SJSA1 (cell line): ENCODE results near the gene C10orf90. TPM values are rescaled to one million over a fixed set of nuclear protein-coding genes. Genes with fewer than 3 reads are reported as not detected.

ENCODE experiments used
- DNase-seq, 2 experiments: peaks; one replicate each; pipeline ENCODE4 v3.0.0-alpha.2; 2015 to 2020; ENCODE audit warnings: low spot score in 2 of 2, low read depth in 1 of 2
- H3K27ac ChIP-seq: fragments of 250-450 bp; sonication (Bioruptor Pico); 2 replicates; pipeline ENCODE4 v1.5.1; 2020; ENCODE audit warnings: mild to moderate bottlenecking, moderate library complexity
- H3K27me3 ChIP-seq: fragments of 250-450 bp; sonication (Bioruptor Pico); replicated peaks from 2 replicates; pipeline ENCODE4 v1.5.1; 2020; ENCODE audit warnings: mild to moderate bottlenecking, moderate library complexity
- H3K36me3 ChIP-seq: fragments of 250-450 bp; sonication (Bioruptor Pico); 2 replicates; pipeline ENCODE4 v1.5.1; 2020; ENCODE audit warnings: mild to moderate bottlenecking
- H3K4me1 ChIP-seq: fragments of 250-450 bp; sonication (Bioruptor Pico); replicated peaks from 2 replicates; pipeline ENCODE4 v1.6.1; 2021; ENCODE audit warnings: mild to moderate bottlenecking
- H3K4me3 ChIP-seq: fragments of 250-450 bp; sonication (Bioruptor Pico); 2 replicates; pipeline ENCODE4 v1.5.1; 2020; ENCODE audit warnings: mild to moderate bottlenecking
- H3K9me3 ChIP-seq: fragments of 250-450 bp; sonication (Bioruptor Pico); replicated peaks from 2 replicates; pipeline ENCODE4 v1.5.1; 2020; ENCODE audit warnings: mild to moderate bottlenecking
- total RNA-seq: library from RNA; depleted of rRNA; stranded (reverse); fragments of >200 nt; shearing (Covaris generic); gene quantifications from 2 replicates; pipeline ENCODE4 v1.2.3, GENCODE V29; 2014; rRNA removed

Gene C10orf90
- total RNA-seq, result not detected in 2 replicates

DNA sequence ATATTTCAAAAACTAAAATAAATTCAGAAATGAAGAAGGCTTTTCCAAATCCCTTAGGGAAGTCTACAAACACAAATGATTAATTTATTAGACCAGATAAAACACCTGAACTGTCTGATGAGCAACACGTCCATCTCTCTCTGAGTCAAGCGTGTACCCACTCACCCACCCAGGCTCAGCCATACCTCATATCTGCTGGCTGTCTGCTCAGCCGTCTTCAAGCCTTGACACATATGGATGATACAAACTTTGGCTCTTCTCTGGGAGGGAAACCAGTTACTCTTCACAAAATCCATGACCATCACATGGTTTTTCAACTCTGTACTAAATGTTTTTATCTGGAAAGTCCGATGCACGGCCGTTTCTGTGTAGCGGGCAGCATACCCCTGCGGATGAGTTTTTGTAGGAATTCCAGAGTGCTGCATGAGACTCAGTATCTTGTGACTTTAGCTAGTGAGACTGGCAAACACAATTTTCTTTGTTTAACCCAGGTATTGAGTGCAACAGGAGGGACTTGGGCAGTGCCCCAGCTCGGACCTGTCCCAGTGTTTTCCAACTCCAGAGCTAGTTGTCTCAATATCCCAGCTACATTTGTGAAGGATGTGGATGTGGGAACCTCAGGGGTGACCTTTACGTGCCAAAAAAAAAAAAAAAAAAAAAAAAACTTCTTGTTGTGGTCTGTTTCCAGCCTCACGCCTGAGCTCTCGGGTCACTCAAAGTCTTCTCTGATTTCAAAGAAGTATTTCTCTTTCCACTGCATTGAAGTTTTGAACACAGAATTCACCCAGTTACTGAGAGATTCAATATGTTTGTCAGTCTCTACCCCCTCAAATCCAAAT is at the start of gene C10orf90:
TSS of gene C10orf90 (minus strand) at position 638 of the 839 bp plus-strand sequence. CDS start at position 425, 213 bp downstream.
- no peak for DNase-seq
- H3K27ac ChIP-seq, result no peak within 1 kb of the TSS
- no peak within 1 kb of the TSS for H3K4me3 ChIP-seq
- no peaks in the 10 kb centered on the region for H3K36me3 ChIP-seq
- H3K4me1 ChIP-seq, result no peaks in the 10 kb centered on the region
- no peaks in the 10 kb centered on the region for H3K27me3 ChIP-seq
- H3K9me3 ChIP-seq, result no peaks in the 10 kb centered on the region

DNA sequence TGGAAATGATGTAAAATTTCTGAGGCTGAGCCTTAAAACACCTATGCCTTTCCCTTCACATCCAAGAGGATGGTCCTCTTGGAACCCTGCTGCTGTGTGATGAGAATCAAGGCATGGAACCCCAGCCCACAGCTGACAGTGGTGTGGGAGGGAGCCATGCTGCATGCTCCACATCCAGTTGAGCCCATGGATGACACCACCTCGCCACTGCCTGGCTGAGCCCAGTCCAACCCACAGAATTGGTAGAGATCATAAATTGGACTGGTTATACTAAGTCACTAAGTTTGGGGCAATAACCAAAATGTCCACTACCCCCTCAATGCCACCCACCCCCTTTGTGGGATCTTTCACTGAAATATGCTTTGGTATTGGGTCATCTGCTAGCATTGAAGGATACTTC is 45.9 kb upstream of the C10orf90 start:
- Histone ChIP-seq H3K27me3 (peaks cover 4% of the 10 kb centered on the region), H3K36me3 (no peaks in the 10 kb centered on the region), H3K4me3 (no peak overlapping the region), H3K4me1 (no peaks in the 10 kb centered on the region), H3K9me3 (no peaks in the 10 kb centered on the region), H3K27ac (no peak overlapping the region)
- DNase-seq, result no peak

DNA sequence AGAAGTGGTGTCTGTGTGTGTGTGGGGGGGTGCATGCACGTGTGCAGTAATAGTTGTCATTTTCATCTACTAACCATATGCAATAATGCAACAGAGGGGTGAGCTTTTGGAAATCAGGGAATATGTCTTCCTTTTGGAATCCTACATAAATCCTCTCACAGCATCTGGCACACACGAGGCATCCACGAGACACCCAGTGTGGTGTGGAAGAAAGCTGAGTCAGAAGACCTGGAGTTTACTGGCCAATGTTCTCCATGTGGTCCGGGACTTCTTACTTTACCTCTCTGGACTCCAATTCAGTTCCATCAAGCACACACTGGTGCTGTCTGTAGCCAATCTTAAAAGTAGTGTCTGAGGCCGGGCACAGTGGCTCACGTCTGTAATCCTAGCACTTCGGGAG is 43.1 kb upstream of the C10orf90 start:
- Histone ChIP-seq H3K27ac (no peak overlapping the region), H3K4me3 (no peak overlapping the region), H3K4me1 (no peaks in the 10 kb centered on the region), H3K27me3 (peaks cover 4% of the 10 kb centered on the region), H3K9me3 (no peaks in the 10 kb centered on the region), H3K36me3 (no peaks in the 10 kb centered on the region)
- DNase-seq, result no peak

DNA sequence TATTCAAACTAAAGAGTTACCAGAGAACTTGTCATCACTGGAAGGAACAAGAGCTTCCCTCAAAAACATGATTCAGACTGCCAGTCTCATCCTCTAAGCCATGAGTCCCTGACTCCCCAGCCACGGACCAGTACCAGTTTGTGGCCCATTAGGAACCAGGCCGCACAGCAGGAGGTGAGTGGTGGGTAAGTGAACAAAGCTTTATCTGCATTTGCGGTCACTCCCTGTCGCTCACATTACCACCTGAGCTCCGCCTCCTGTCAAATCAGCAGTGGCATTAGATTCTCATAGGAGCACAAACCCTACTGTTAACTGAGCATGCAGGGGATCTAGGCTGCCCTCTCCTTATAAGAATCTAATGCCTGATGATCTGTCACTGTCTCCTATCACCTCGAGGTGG is 42.2 kb upstream of the C10orf90 start:
- DNase-seq, result no peak
- H3K27ac ChIP-seq, result no peak overlapping the region

GRCh38 chr10:126705951-126706565 is 35.6 kb upstream of the C10orf90 start:
- no peaks in the 10 kb centered on the region for H3K4me1 ChIP-seq
- no peaks in the 10 kb centered on the region; the same call in 1 of the 2 replicates for H3K27me3 ChIP-seq
- no peak overlapping the region for H3K27ac ChIP-seq
- H3K4me3 ChIP-seq, result no peak overlapping the region
- no peaks in the 10 kb centered on the region for H3K9me3 ChIP-seq
- no peak for DNase-seq
- no peaks in the 10 kb centered on the region for H3K36me3 ChIP-seq

More for the DNA sequence above, 42.2 kb upstream of the C10orf90 start:
- peaks cover 4% of the 10 kb centered on the region for H3K27me3 ChIP-seq
- H3K9me3 ChIP-seq, result no peaks in the 10 kb centered on the region
- H3K4me3 ChIP-seq, result no peak overlapping the region
- H3K36me3 ChIP-seq, result no peaks in the 10 kb centered on the region
- no peaks in the 10 kb centered on the region for H3K4me1 ChIP-seq

GRCh38 chr10:126705131-126705530 is 34.6 kb upstream of the C10orf90 start:
- no peaks in the 10 kb centered on the region for H3K36me3 ChIP-seq
- H3K4me1 ChIP-seq, result no peaks in the 10 kb centered on the region
- no peak overlapping the region for H3K4me3 ChIP-seq
- DNase-seq, result no peak
- no peak overlapping the region for H3K27ac ChIP-seq
- H3K27me3 ChIP-seq, result no peaks in the 10 kb centered on the region; the same call in 1 of the 2 replicates
- H3K9me3 ChIP-seq, result no peaks in the 10 kb centered on the region

DNA sequence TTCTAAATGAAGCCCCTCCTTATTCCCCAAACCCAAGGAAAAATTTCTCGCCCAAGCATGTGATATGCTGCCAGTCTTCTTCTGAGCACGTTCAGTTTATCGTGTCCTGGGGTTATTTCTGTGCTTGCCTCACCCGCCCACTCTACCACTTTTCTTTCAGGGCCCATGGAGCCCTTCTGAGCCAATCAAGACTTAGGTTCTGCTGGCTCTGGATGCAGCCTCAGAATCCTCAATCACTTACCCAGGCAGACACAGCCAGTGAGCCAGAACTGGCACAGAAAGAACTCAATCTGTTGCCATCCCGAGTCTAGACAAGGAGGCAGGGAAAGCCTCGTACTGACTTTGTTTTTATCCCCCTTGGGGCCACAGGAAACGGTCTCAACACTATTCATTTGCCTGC is 34.2 kb upstream of the C10orf90 start:
- Histone ChIP-seq H3K36me3 (no peaks in the 10 kb centered on the region), H3K4me3 (no peak overlapping the region), H3K27me3 (no peaks in the 10 kb centered on the region; the same call in 1 of the 2 replicates), H3K9me3 (no peaks in the 10 kb centered on the region), H3K4me1 (no peaks in the 10 kb centered on the region), H3K27ac (no peak overlapping the region)
- DNase-seq, result no peak

- DNase-seq, result no peak
- Histone ChIP-seq H3K4me1 (no peaks in the 10 kb centered on the region), H3K27ac (no peak overlapping the region)
Measured at GRCh38 chr10:126702181-126702580, 31.7 kb upstream of the C10orf90 start.

DNA sequence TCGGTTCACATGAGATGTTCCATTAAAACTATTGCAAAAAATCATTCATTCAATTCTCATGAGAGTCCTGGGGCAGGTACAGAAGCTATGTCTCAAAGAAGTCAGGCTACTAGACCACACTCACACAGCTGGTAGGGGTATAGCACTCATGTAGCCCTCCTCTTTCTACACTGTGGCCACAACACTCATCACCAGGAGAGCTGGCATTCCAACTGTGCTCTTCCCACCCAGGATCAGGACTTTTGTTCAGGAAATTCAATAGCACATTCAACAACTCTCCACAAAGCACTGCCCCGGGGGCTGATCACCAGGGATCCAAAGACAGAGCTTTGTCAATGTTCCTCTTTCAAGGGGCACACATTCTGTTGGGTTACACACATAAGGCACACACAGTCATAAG is 31.0 kb upstream of the C10orf90 start:
- DNase-seq, result no peak
- no peaks in the 10 kb centered on the region; the same call in 1 of the 2 replicates for H3K27me3 ChIP-seq
- H3K27ac ChIP-seq, result no peak overlapping the region

More at GRCh38 chr10:126702181-126702580, 31.7 kb upstream of the C10orf90 start:
- no peaks in the 10 kb centered on the region for H3K36me3 ChIP-seq
- no peaks in the 10 kb centered on the region; the same call in 1 of the 2 replicates for H3K27me3 ChIP-seq
- no peak overlapping the region for H3K4me3 ChIP-seq
- H3K9me3 ChIP-seq, result no peaks in the 10 kb centered on the region

GRCh38 chr10:126696684-126697083 is 26.2 kb upstream of the C10orf90 start:
- DNase-seq, result no peak
- H3K27ac ChIP-seq, result no peak overlapping the region
- H3K27me3 ChIP-seq, result no peaks in the 10 kb centered on the region
- H3K4me1 ChIP-seq, result no peaks in the 10 kb centered on the region
- H3K36me3 ChIP-seq, result no peaks in the 10 kb centered on the region
- H3K4me3 ChIP-seq, result no peak overlapping the region
- H3K9me3 ChIP-seq, result no peaks in the 10 kb centered on the region

More for the DNA sequence above, 31.0 kb upstream of the C10orf90 start:
- Histone ChIP-seq H3K4me3 (no peak overlapping the region), H3K9me3 (no peaks in the 10 kb centered on the region), H3K4me1 (no peaks in the 10 kb centered on the region), H3K36me3 (no peaks in the 10 kb centered on the region)

GRCh38 chr10:126691456-126691855 is 21.0 kb upstream of the C10orf90 start:
- Histone ChIP-seq H3K9me3 (no peaks in the 10 kb centered on the region), H3K27ac (no peak overlapping the region), H3K4me1 (no peaks in the 10 kb centered on the region), H3K4me3 (no peak overlapping the region), H3K27me3 (no peaks in the 10 kb centered on the region), H3K36me3 (no peaks in the 10 kb centered on the region)
- no peak for DNase-seq

- DNase-seq, result no peak
- Histone ChIP-seq H3K36me3 (no peaks in the 10 kb centered on the region), H3K27me3 (no peaks in the 10 kb centered on the region)
Measured at GRCh38 chr10:126690534-126690933, 20.0 kb upstream of the C10orf90 start.

GRCh38 chr10:126689461-126689994 is 19.0 kb upstream of the C10orf90 start:
- Histone ChIP-seq H3K36me3 (no peaks in the 10 kb centered on the region), H3K4me1 (no peaks in the 10 kb centered on the region), H3K27ac (no peak overlapping the region), H3K9me3 (no peaks in the 10 kb centered on the region), H3K4me3 (no peak overlapping the region), H3K27me3 (no peaks in the 10 kb centered on the region)
- DNase-seq, result no peak

More at GRCh38 chr10:126690534-126690933, 20.0 kb upstream of the C10orf90 start:
- H3K4me1 ChIP-seq, result no peaks in the 10 kb centered on the region
- H3K9me3 ChIP-seq, result no peaks in the 10 kb centered on the region
- no peak overlapping the region for H3K4me3 ChIP-seq
- no peak overlapping the region for H3K27ac ChIP-seq

GRCh38 chr10:126687121-126687606 is 16.7 kb upstream of the C10orf90 start:
- Histone ChIP-seq H3K36me3 (no peaks in the 10 kb centered on the region), H3K27me3 (no peaks in the 10 kb centered on the region), H3K4me3 (no peak overlapping the region), H3K4me1 (no peaks in the 10 kb centered on the region), H3K27ac (no peak overlapping the region), H3K9me3 (no peaks in the 10 kb centered on the region)
- no peak for DNase-seq
